ENCODE data around the gene SYT5.

SYT5 gene

DNA sequence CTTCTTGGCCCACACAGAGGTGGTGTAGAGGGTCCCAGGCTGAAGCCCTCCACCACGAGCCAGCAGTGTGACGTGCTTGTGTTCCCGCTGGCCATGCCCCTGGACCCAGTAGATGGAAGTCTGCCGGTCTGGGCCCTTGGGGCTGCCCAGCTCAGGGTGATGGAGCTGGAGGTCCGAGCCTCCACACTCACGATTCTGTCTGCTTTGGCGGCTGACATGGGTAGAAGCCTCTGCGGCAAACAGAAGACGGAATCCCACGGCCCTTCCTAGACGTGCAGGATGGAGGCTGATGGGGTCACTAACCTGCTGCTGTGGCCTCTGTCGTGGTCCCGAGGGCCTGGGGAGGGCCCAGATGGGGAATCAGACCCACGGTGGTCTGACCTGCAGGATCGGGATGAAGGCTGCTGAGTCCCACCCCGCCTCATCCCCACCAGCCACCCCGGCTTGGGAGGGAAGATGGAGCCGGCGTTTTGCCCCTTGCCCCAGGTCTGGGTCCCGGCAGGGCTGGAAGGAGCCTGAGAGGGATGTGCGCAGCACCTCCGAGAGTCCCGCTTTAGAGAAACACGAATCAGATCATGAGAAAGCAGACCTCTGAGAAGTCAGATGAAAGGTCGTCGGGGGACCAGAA, 44.1 kb upstream of the SYT5 start:
- Histone ChIP-seq H2AFZ (ENCODE audit: low read length) (no peak overlapping the region), H3K79me2 (ENCODE audit: insufficient read depth, low read length) (no peaks in the 10 kb centered on the region), H3K27me3 (ENCODE audit: insufficient read depth, low read length, poor library complexity, severe bottlenecking) (no peaks in the 10 kb centered on the region), H3K9me2 (replicated peaks; ENCODE audit: low read depth, low read length) (no peaks in the 10 kb centered on the region), H3K9ac (ENCODE audit: low read depth, low read length, poor library complexity, severe bottlenecking) (no peak overlapping the region), H4K20me1 (ENCODE audit: insufficient read depth, low read length, poor library complexity, severe bottlenecking) (peaks cover 46% of the 10 kb centered on the region), H3K4me1 (ENCODE audit: insufficient read depth, low read length, poor library complexity, severe bottlenecking) (no peaks in the 10 kb centered on the region), H3F3A (ENCODE audit: low read depth) (no peaks in the 10 kb centered on the region), H3K4me3 (ENCODE audit: low read length, poor library complexity, severe bottlenecking) (no peak overlapping the region), H3K9me3 (ENCODE audit: insufficient read depth, low read depth, low read length) (no peaks in the 10 kb centered on the region), H3K4me2 (ENCODE audit: low read depth, low read length, poor library complexity, severe bottlenecking) (no peak overlapping the region), H3K36me3 (ENCODE audit: insufficient read depth, low read length) (peaks cover 43% of the 10 kb centered on the region; the same call in 1 of the 2 replicates)
- no peak for TF ChIP-seq EZH2phosphoT487 (IDR thresholded peaks at IDR 0.05; ENCODE audit: borderline replicate concordance)
- TF ChIP-seq, protein P1, sequence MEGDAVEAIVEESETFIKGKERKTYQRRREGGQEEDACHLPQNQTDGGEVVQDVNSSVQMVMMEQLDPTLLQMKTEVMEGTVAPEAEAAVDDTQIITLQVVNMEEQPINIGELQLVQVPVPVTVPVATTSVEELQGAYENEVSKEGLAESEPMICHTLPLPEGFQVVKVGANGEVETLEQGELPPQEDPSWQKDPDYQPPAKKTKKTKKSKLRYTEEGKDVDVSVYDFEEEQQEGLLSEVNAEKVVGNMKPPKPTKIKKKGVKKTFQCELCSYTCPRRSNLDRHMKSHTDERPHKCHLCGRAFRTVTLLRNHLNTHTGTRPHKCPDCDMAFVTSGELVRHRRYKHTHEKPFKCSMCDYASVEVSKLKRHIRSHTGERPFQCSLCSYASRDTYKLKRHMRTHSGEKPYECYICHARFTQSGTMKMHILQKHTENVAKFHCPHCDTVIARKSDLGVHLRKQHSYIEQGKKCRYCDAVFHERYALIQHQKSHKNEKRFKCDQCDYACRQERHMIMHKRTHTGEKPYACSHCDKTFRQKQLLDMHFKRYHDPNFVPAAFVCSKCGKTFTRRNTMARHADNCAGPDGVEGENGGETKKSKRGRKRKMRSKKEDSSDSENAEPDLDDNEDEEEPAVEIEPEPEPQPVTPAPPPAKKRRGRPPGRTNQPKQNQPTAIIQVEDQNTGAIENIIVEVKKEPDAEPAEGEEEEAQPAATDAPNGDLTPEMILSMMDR (conservative IDR thresholded peaks at IDR 0.05; ENCODE audit: low read length), result no peak

DNA sequence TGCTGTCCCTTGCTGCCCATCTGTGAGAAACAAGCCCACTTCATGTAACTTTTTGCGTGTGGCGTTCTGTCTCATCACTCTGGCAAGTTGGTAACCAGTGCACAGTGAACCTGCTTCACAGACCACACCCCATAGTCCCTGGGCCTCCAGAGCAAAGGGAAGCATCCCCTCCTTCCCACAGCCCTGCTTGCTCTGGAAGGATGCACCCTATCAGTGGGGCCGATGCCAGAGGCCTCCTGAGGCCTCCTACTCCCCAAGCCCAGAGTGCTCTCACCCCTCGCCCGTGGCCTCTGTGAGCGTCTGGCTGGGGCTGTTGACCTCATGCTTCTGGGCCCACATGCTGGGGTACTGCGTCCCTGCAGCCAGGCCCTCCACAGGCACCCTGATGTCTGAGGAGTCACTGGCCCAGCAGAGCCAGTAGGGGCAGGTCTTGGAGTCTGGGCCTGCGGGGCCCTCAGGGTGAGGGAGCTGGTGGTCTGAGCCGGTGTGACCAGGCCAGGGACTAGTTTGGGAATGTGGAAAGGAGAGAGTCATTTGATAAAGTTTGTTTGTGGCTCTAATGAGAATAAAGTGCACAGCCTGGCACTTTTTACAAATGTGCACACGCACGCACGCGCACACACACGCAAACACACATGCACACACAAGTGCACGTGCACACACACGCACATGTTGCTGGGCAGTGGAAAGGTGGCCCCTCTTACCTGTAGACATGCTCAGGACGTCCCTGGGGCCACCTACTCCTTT, 43.4 kb upstream of the SYT5 start:
- Histone ChIP-seq H3K9me2 (replicated peaks; ENCODE audit: low read depth, low read length) (no peaks in the 10 kb centered on the region), H3K9ac (ENCODE audit: low read depth, low read length, poor library complexity, severe bottlenecking) (no peak overlapping the region), H3K9me3 (ENCODE audit: insufficient read depth, low read depth, low read length) (no peaks in the 10 kb centered on the region), H3K27me3 (ENCODE audit: insufficient read depth, low read length, poor library complexity, severe bottlenecking) (no peaks in the 10 kb centered on the region), H3K4me1 (ENCODE audit: insufficient read depth, low read length, poor library complexity, severe bottlenecking) (no peaks in the 10 kb centered on the region), H2AFZ (ENCODE audit: low read length) (no peak overlapping the region), H3K4me2 (ENCODE audit: low read depth, low read length, poor library complexity, severe bottlenecking) (no peak overlapping the region), H3F3A (ENCODE audit: low read depth) (no peaks in the 10 kb centered on the region), H3K36me3 (ENCODE audit: insufficient read depth, low read length) (peaks cover 36% of the 10 kb centered on the region; the same call in 1 of the 2 replicates), H4K20me1 (ENCODE audit: insufficient read depth, low read length, poor library complexity, severe bottlenecking) (peaks cover 39% of the 10 kb centered on the region), H3K4me3 (ENCODE audit: low read length, poor library complexity, severe bottlenecking) (no peak overlapping the region), H3K79me2 (ENCODE audit: insufficient read depth, low read length) (no peaks in the 10 kb centered on the region)
- TF ChIP-seq, protein P1 (conservative IDR thresholded peaks at IDR 0.05; ENCODE audit: low read length), result no peak
- no peak for TF ChIP-seq EZH2phosphoT487 (IDR thresholded peaks at IDR 0.05; ENCODE audit: borderline replicate concordance)

GRCh38 chr19:55220525-55220924, 40.4 kb upstream of the SYT5 start:
- no peaks in the 10 kb centered on the region for H3F3A ChIP-seq (ENCODE audit: low read depth)
- H3K36me3 ChIP-seq (ENCODE audit: insufficient read depth, low read length), result peaks cover 8% of the 10 kb centered on the region; the same call in 1 of the 2 replicates
- H3K4me3 ChIP-seq (ENCODE audit: low read length, poor library complexity, severe bottlenecking), result no peak overlapping the region
- H2AFZ ChIP-seq (ENCODE audit: low read length), result no peak overlapping the region
- H3K27me3 ChIP-seq (ENCODE audit: insufficient read depth, low read length, poor library complexity, severe bottlenecking), result no peaks in the 10 kb centered on the region
- H3K9me2 ChIP-seq (replicated peaks; ENCODE audit: low read depth, low read length), result no peaks in the 10 kb centered on the region
- H3K79me2 ChIP-seq (ENCODE audit: insufficient read depth, low read length), result no peaks in the 10 kb centered on the region
- H3K9ac ChIP-seq (ENCODE audit: low read depth, low read length, poor library complexity, severe bottlenecking), result no peak overlapping the region
- H3K9me3 ChIP-seq (ENCODE audit: insufficient read depth, low read depth, low read length), result no peaks in the 10 kb centered on the region
- H3K4me1 ChIP-seq (ENCODE audit: insufficient read depth, low read length, poor library complexity, severe bottlenecking), result peaks cover 3% of the 10 kb centered on the region
- TF ChIP-seq EZH2phosphoT487 (IDR thresholded peaks at IDR 0.05; ENCODE audit: borderline replicate concordance), result no peak
- TF ChIP-seq, protein P1 (conservative IDR thresholded peaks at IDR 0.05; ENCODE audit: low read length), result no peak
- H3K4me2 ChIP-seq (ENCODE audit: low read depth, low read length, poor library complexity, severe bottlenecking), result no peak overlapping the region
- peaks cover 15% of the 10 kb centered on the region for H4K20me1 ChIP-seq (ENCODE audit: insufficient read depth, low read length, poor library complexity, severe bottlenecking)
